Body of pancreas (tissue), 4 donors: ENCODE measurements around the gene TRPV6.

Experiments used
- CTCF ChIP-seq, 7 experiments: fragments of 450-650 bp in 4 of 7; fragments of 200-600 bp in 3 of 7; sonication (generic) in 3 of 7; IDR thresholded peaks; one replicate each; pipeline ENCODE4 v1.5.1; 2016 to 2019; ENCODE audit warnings: antibody characterized with exemption in 7 of 7
- POLR2A ChIP-seq, 3 donors: fragments of 450-650 bp; IDR thresholded peaks; one replicate each; pipeline ENCODE4 v1.6.1; 2016; ENCODE audit warnings: antibody characterized with exemption in 3 of 3, mild to moderate bottlenecking in 2 of 3

- TF ChIP-seq POLR2A (IDR thresholded peaks at IDR 0.05): no peak
- TF ChIP-seq CTCF (IDR thresholded peaks at IDR 0.05): no peak
Observed at GRCh38 chr7:142916508-142916907, 31.0 kb upstream of the TRPV6 start.
